ENCODE measurements around the gene DEPDC1B. TPM values are rescaled to one million over a fixed set of nuclear protein-coding genes. Genes with fewer than 3 reads are reported as not detected.
"Not testable (repeated sequence)": the region's sequence is repeated elsewhere in the genome, so short reads cannot be mapped to it uniquely, and the experiment has no call there.

Gene DEPDC1B
- polyA plus RNA-seq, 5 donors: 8.1 to 25.1 (median 14.9) TPM

GRCh38 chr5:60701321-60701968 lies 1.5 kb upstream of the DEPDC1B start:
- DNase-seq: peak in 1 of 2 donors; percentile 11

GRCh38 chr5:60700416-60700757 lies 421 bp upstream of the DEPDC1B start:
- no peak for DNase-seq

- no peak for DNase-seq
Observed at GRCh38 chr5:60699288-60699608, 718 bp downstream of the DEPDC1B start.

- no peak for DNase-seq
Observed at GRCh38 chr5:60698336-60698735, 1.6 kb downstream of the DEPDC1B start.

- peak in 1 of 2 donors; percentile 8 for DNase-seq
Observed at GRCh38 chr5:60690326-60690725, 9.6 kb downstream of the DEPDC1B start.

- DNase-seq: no peak
Observed at GRCh38 chr5:60688980-60689379, 11.0 kb downstream of the DEPDC1B start.

GRCh38 chr5:60687927-60688720 lies 11.8 kb downstream of the DEPDC1B start:
- DNase-seq: no peak

- DNase-seq: no peak
Observed at GRCh38 chr5:60686157-60686556, 13.8 kb downstream of the DEPDC1B start.

GRCh38 chr5:60685700-60686099 lies 14.3 kb downstream of the DEPDC1B start:
- no peak for DNase-seq

GRCh38 chr5:60685028-60685427 lies 14.9 kb downstream of the DEPDC1B start:
- DNase-seq: no peak

GRCh38 chr5:60682007-60682406 lies 18.0 kb downstream of the DEPDC1B start:
- DNase-seq: not testable (repeated sequence)

GRCh38 chr5:60679816-60680215 lies 20.1 kb downstream of the DEPDC1B start:
- DNase-seq: no peak

- DNase-seq: peak in 1 of 2 donors; percentile 22
Observed at GRCh38 chr5:60677850-60678664, 21.9 kb downstream of the DEPDC1B start.

GRCh38 chr5:60675286-60675685 lies 24.7 kb downstream of the DEPDC1B start:
- DNase-seq: no peak

GRCh38 chr5:60674251-60675069 lies 25.5 kb downstream of the DEPDC1B start:
- no peak for DNase-seq

GRCh38 chr5:60673334-60673733 lies 26.6 kb downstream of the DEPDC1B start:
- no peak for DNase-seq

GRCh38 chr5:60672693-60673264 lies 27.2 kb downstream of the DEPDC1B start:
- no peak for DNase-seq

GRCh38 chr5:60671899-60672692 lies 27.9 kb downstream of the DEPDC1B start:
- DNase-seq: no peak

- DNase-seq: no peak
Observed at GRCh38 chr5:60670749-60671148, 29.2 kb downstream of the DEPDC1B start.

GRCh38 chr5:60668686-60669304 lies 31.2 kb downstream of the DEPDC1B start:
- peak in 1 of 2 donors; percentile 16 for DNase-seq
